ENCODE data around the gene PTPRN2.

PTPRN2 gene

GRCh38 chr7:157690058-157690832, 897.4 kb downstream of the PTPRN2 start:
- no peak for TF ChIP-seq CTCF (IDR thresholded peaks at IDR 0.05; ENCODE audit: insufficient read depth, missing control alignments)
- FAIRE-seq (no peak), DNase-seq (ENCODE audit: insufficient read length, low spot score) (no peak)

- no peak for DNase-seq (ENCODE audit: insufficient read length, low spot score)
- FAIRE-seq: no peak
- TF ChIP-seq CTCF (IDR thresholded peaks at IDR 0.05; ENCODE audit: insufficient read depth, missing control alignments): no peak
Measured at GRCh38 chr7:157689269-157690057, 898.2 kb downstream of the PTPRN2 start.

GRCh38 chr7:157688533-157689268, 898.9 kb downstream of the PTPRN2 start:
- FAIRE-seq (no peak), DNase-seq (ENCODE audit: insufficient read length, low spot score) (no peak)
- no peak for TF ChIP-seq CTCF (IDR thresholded peaks at IDR 0.05; ENCODE audit: insufficient read depth, missing control alignments)

- TF ChIP-seq CTCF (IDR thresholded peaks at IDR 0.05; ENCODE audit: insufficient read depth, missing control alignments): no peak
- FAIRE-seq (no peak), DNase-seq (ENCODE audit: insufficient read length, low spot score) (no peak)
Measured at GRCh38 chr7:157687845-157688532, 899.6 kb downstream of the PTPRN2 start.

GRCh38 chr7:157687158-157687557, 900.5 kb downstream of the PTPRN2 start:
- no peak for FAIRE-seq
- DNase-seq (ENCODE audit: insufficient read length, low spot score): no peak
- TF ChIP-seq CTCF (IDR thresholded peaks at IDR 0.05; ENCODE audit: insufficient read depth, missing control alignments): no peak

- TF ChIP-seq CTCF (IDR thresholded peaks at IDR 0.05; ENCODE audit: insufficient read depth, missing control alignments): no peak
- no peak for FAIRE-seq
- DNase-seq (ENCODE audit: insufficient read length, low spot score): no peak
Measured at GRCh38 chr7:157686285-157686894, 901.2 kb downstream of the PTPRN2 start.
